ENCODE data around the gene MRC2.

- TF ChIP-seq CTCF (IDR thresholded peaks at IDR 0.05; ENCODE audit: low read length) (no peak), EZH2phosphoT487 (IDR thresholded peaks at IDR 0.05; ENCODE audit: low read length) (no peak), EZH2 (optimal IDR thresholded peaks at IDR 0.05; ENCODE audit: low read depth, low read length) (no peak)
Observed at GRCh38 chr17:62616993-62617893, 10.2 kb upstream of the MRC2 start.

All from MM.1S (cell line).